ENCODE data around the gene THSD1. TPM values are rescaled to one million over a fixed set of nuclear protein-coding genes. Genes with fewer than 3 reads are reported as not detected.

The THSD1 gene
- total and polyA plus RNA-seq, 12 donors: 3.8 to 9.3 (median 6.7) TPM

DNA sequence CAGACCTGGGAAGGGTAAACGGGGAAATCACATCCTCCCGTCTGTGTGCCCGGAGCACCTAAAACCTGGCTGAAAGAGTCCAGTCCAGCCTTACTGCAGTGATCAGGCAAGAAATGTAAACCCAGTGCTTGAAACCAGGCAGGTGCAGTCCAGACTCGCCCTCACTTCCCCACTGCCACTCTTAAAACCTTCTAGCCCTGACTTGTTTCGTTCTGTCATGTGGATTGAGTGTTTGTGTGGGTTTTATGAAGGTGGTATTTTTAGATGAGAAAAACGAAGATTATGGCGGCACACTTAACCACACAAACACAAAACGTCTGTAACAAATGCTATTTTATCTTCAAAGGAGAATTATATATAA is 48.5 kb upstream of the THSD1 start:
- H3K27me3 ChIP-seq: no peaks in the 10 kb centered on the region
- intact Hi-C loops (cut with DNase I): loop anchor here in 7 of 10 donors (5.0 to 10.0 kb wide), 8 partner anchors 52 to 450 kb away; partner anchors contain the start of genes NEK3 (in 1 of the 7) and SUGT1 (in 1 of the 7)
- no peaks in the 10 kb centered on the region for H3K9me3 ChIP-seq
- 21 to 32% methylated on average over 8 of the region's 8 CpGs for WGBS, 2 donors
- H3K27ac ChIP-seq: peak overlapping the region in 4 of 10 donors; percentile 85 to 91 (median 87)
- peak overlapping the region; percentile 66 to 88 (median 78) for H3K4me3 ChIP-seq
- ATAC-seq (no peak), DNase-seq (no peak)
- no peak for TF ChIP-seq CTCF (IDR thresholded peaks at IDR 0.05)
- peaks cover 0 to 22% (median 0%) of the 10 kb centered on the region in 9 donors for H3K36me3 ChIP-seq
- peaks cover 0 to 34% (median 18%) of the 10 kb centered on the region in 9 donors for H3K4me1 ChIP-seq

DNA sequence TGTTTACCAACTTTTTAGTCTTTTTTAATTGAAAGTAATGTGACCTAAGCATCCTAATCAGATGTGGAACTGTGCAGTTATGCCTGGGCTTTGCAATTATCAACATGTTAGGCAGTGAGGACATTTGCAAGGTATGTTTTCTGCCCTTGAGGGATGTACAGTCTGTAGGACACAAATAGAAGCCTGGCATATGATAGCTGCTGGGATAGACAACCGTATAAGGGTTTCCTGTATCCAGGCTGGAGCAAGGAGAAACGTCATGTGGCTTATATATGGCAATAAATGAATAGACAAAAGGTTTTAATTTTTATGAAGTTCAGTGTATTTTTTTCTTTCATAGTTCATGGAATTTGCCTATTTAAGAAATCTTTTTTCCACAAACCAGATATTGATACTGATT is 46.5 kb upstream of the THSD1 start:
- no peak for ATAC-seq
- Histone ChIP-seq H3K4me3 (no peak overlapping the region), H3K4me1 (peaks cover 0 to 51% (median 35%) of the 10 kb centered on the region in 9 donors), H3K36me3 (peaks cover 0 to 8% (median 0%) of the 10 kb centered on the region in 9 donors), H3K27me3 (no peaks in the 10 kb centered on the region), H3K9me3 (no peaks in the 10 kb centered on the region), H3K27ac (no peak overlapping the region)
- intact Hi-C loops (cut with DNase I): loop anchor here in 7 of 10 donors (5.0 to 10.0 kb wide), 8 partner anchors 50 to 448 kb away; partner anchors contain the start of genes NEK3 (in 1 of the 7) and SUGT1 (in 1 of the 7)
- WGBS, 2 donors: 48 to 63% methylated on average over 2 of the region's 2 CpGs
- no peak for TF ChIP-seq CTCF (IDR thresholded peaks at IDR 0.05)
- no peak for DNase-seq

GRCh38 chr13:52451135-52451804 is 45.3 kb upstream of the THSD1 start:
- Histone ChIP-seq H3K4me3 (peak overlapping the region in 2 of 10 donors; percentile 81 to 82), H3K27me3 (no peaks in the 10 kb centered on the region), H3K9me3 (no peaks in the 10 kb centered on the region), H3K4me1 (peaks cover 0 to 47% (median 35%) of the 10 kb centered on the region in 9 donors), H3K27ac (peak overlapping the region in 2 of 10 donors; percentile 97 to 99), H3K36me3 (peaks cover 0 to 17% (median under 1%) of the 10 kb centered on the region in 9 donors)
- ATAC-seq (no peak), DNase-seq (no peak)
- intact Hi-C loops (cut with DNase I): loop anchor here in 7 of 10 donors (2.0 to 10.0 kb wide), 11 partner anchors 46 to 446 kb away; partner anchors contain the start of genes NEK3 (in 1 of the 7) and SUGT1 (in 1 of the 7)
- TF ChIP-seq CTCF (IDR thresholded peaks at IDR 0.05): no peak
- WGBS, 2 donors: 86 to 89% methylated on average over 24 of the region's 24 CpGs

DNA sequence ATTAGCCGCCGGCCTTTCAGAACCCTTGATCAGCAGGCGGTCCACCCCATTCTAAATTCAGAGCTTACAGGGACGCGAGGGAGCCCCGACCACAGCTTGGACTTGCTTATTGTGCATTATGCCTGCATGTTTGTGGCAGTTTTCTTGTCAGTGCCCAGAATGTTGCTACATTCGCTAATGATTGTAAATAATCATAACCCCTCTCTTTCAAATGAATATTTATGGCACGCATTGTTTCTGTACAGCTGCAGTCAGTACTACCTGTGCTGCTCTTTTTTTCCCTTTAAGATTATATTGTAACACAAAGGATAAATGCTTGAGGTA is 44.8 kb upstream of the THSD1 start:
- H3K4me3 ChIP-seq: peak overlapping the region in 7 of 10 donors; percentile 71 to 82 (median 80)
- peaks cover 0 to 44% (median 30%) of the 10 kb centered on the region in 9 donors for H3K4me1 ChIP-seq
- no peaks in the 10 kb centered on the region for H3K27me3 ChIP-seq
- DNase-seq: no peak
- WGBS, 2 donors: 10% methylated on average over 8 of the region's 8 CpGs
- ATAC-seq: no peak
- intact Hi-C loops (cut with DNase I): loop anchor here in 7 of 10 donors (1.0 to 10.0 kb wide), 13 partner anchors 46 to 446 kb away; partner anchors contain the start of genes NEK3 (in 1 of the 7) and SUGT1 (in 1 of the 7)
- peak overlapping the region in 6 of 10 donors; percentile 9 to 99 (median 98) for H3K27ac ChIP-seq
- no peaks in the 10 kb centered on the region for H3K9me3 ChIP-seq
- H3K36me3 ChIP-seq: peaks cover 0 to 17% (median 3%) of the 10 kb centered on the region in 9 donors
- peak in 4 of 9 donors; percentile 1 to 11 (median 4) for TF ChIP-seq CTCF (IDR thresholded peaks at IDR 0.05)
